Measurements from ENCODE around the gene CD69.

DNA sequence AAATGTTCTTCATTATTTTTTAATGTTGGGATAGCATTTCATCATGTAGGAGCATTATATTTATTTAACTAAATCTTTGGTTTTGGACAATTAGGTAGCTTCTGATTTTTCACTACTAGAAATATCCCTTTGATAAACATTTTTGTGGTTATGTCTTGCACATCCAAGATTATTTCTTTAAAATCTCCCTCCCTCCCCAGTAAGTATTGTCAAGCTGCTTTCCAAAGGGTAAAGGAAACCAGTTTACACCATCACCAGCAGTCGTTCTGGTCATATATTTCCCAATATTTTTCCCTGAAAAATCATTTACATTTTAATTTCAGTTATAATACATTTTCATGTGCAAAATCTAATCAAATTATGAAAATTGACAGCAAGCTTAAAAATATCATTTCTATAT is 11.1 kb downstream of the CD69 start:
- no peak for TF ChIP-seq POLR2A (IDR thresholded peaks at IDR 0.05; ENCODE audit: low read length)
- TF ChIP-seq GATA1 (IDR thresholded peaks at IDR 0.05; ENCODE audit: low read depth, low read length) = no peak

Measured in erythroblast (primary cell).